Sciatic nerve (tissue), 2 donors: ENCODE measurements around the gene SAE1. TPM values are rescaled to one million over a fixed set of nuclear protein-coding genes. Genes with fewer than 3 reads are reported as not detected.
"Not testable (repeated sequence)": the region's sequence is repeated elsewhere in the genome, so short reads cannot be mapped to it uniquely, and the experiment has no call there.

Source experiments
- ATAC-seq: fragments of 200-7000 bp; cut with Tn5 transposase; one replicate; pipeline ENCODE4 v1.9.1; 2020; ENCODE audit warnings: mild to moderate bottlenecking, moderate library complexity
- DNase-seq: peaks from one replicate; pipeline ENCODE4 v3.0.0-alpha.2; 2020; ENCODE audit warnings: low spot score
- intact Hi-C: fragments of 100-400 bp; cut with DNase I; formaldehyde crosslinking; loops from one replicate; pipeline ENCODE4 v1.14.2; 2022
- microRNA-seq: library from miRNA; unstranded; fragments of <30 nt; microRNA quantifications from one replicate; pipeline ENCODE4 v1.2.0, GENCODE V29; 2020
- total RNA-seq: library from RNA; stranded (reverse); fragmentation: NEBNext Ultra II Directional; extraction: Animal tissue kit (Norgen Biotek cat#: 25700); gene quantifications from one replicate; pipeline ENCODE4 v1.2.1, GENCODE V29; 2021
- donor health status: DM: no; HTN: no; CAD: no.
- donor health status: DM: no; HTN: no; CAD: no.

The SAE1 gene
- total RNA-seq, 1 donor from 2014 or later: 41.8 TPM

- intact Hi-C loops: loop anchor here (5.0 kb wide), 1 partner anchor 37 kb away; no protein-coding TSS in a partner anchor
- ATAC-seq (peak; percentile 95), DNase-seq (peak; percentile 92)
Measured at GRCh38 chr19:47243776-47244547, 113.3 kb downstream of the SAE1 start.

GRCh38 chr19:47247308-47247990, 116.8 kb downstream of the SAE1 start:
- DNase-seq: peak; percentile 88
- ATAC-seq: peak; percentile 34
- intact Hi-C loops: loop anchor here (5.0 kb wide), 1 partner anchor 90 kb away; no protein-coding TSS in a partner anchor

- DNase-seq, ATAC-seq, intact Hi-C loops: not testable (repeated sequence)
Measured at GRCh38 chr19:47253016-47253415, 122.4 kb downstream of the SAE1 start.

GRCh38 chr19:47253467-47253881, 122.8 kb downstream of the SAE1 start:
- DNase-seq (no peak), ATAC-seq (no peak)
- intact Hi-C loops: no loop called here

- ATAC-seq (no peak), DNase-seq (no peak)
- intact Hi-C loops: no loop called here
Measured at GRCh38 chr19:47253970-47254369, 123.3 kb downstream of the SAE1 start.

GRCh38 chr19:47255879-47256692, 125.5 kb downstream of the SAE1 start, which contains the start of gene CCDC9:
CCDC9 (plus strand) TSS chr19:47256525; CDS start chr19:47258401, 1,876 bp downstream.
- ATAC-seq (peak; percentile 66), DNase-seq (peak; percentile 99)
- intact Hi-C loops: no loop called here

GRCh38 chr19:47256693-47257410, 126.2 kb downstream of the SAE1 start:
- ATAC-seq (peak; percentile 92), DNase-seq (peak; percentile 100)
- intact Hi-C loops: no loop called here

- ATAC-seq (peak; percentile 0), DNase-seq (no peak)
- intact Hi-C loops: no loop called here
Measured at GRCh38 chr19:47257411-47258169, 127.0 kb downstream of the SAE1 start.

GRCh38 chr19:47258434-47258833, 127.8 kb downstream of the SAE1 start:
- DNase-seq: no peak
- intact Hi-C loops: no loop called here
- no peak for ATAC-seq

- ATAC-seq (no peak), DNase-seq (no peak)
- intact Hi-C loops: no loop called here
Measured at GRCh38 chr19:47258895-47259555, 128.4 kb downstream of the SAE1 start.

Small RNAs within 50 kb of the gene (microRNA-seq; reads per million reads assigned to microRNA genes)
- gene MIR3190 (not detected), gene MIR3191 (not detected)

Other genes starting within 250 kb of the SAE1 start
- 0.89 TPM for gene NPAS1, start 111.0 kb upstream of the SAE1 start, total RNA-seq
- 19.3 TPM for gene TMEM160, start 82.2 kb upstream of the SAE1 start, total RNA-seq
- gene ZC3H4, start 17.1 kb upstream of the SAE1 start, total RNA-seq: 50.4 TPM
- 5.4 TPM for gene BBC3, start 100.4 kb downstream of the SAE1 start, total RNA-seq
- 42.4 TPM for gene CCDC9, start 125.7 kb downstream of the SAE1 start, total RNA-seq
- gene INAFM1, start 144.1 kb downstream of the SAE1 start, total RNA-seq: 28.2 TPM
- gene C5AR1, start 179.0 kb downstream of the SAE1 start, total RNA-seq: 33.3 TPM
- 6.1 TPM for gene C5AR2, start 201.3 kb downstream of the SAE1 start, total RNA-seq
- gene DHX34, start 218.5 kb downstream of the SAE1 start, total RNA-seq: 15.2 TPM